ENCODE results near the gene AP1M1. TPM values are rescaled to one million over a fixed set of nuclear protein-coding genes. Genes with fewer than 3 reads are reported as not detected.

Gene AP1M1
- total RNA-seq, 2 donors from 2014 or later, result 35.0 to 51.6 TPM

- no peak overlapping the region for H3K27ac Mint-ChIP-seq
- no peak for DNase-seq
- Histone ChIP-seq H3K27me3 (ENCODE audit: control insufficient read depth, insufficient read depth, low read length, poor library complexity, severe bottlenecking) (no peaks in the 10 kb centered on the region), H3K4me3 (ENCODE audit: low read length) (no peak overlapping the region), H3K36me3 (ENCODE audit: control insufficient read depth, insufficient read depth, low read length) (no peaks in the 10 kb centered on the region), H3K27ac (ENCODE audit: low read depth, low read length) (no peak overlapping the region), H3K9ac (ENCODE audit: extremely low read depth, low read length, poor library complexity, severe bottlenecking) (no peak overlapping the region), H3K4me1 (ENCODE audit: control insufficient read depth, insufficient read depth, low read length) (no peaks in the 10 kb centered on the region), H3K9me3 (ENCODE audit: control insufficient read depth, low read length) (no peaks in the 10 kb centered on the region)
- TF ChIP-seq CTCF (conservative IDR thresholded peaks at IDR 0.05), result no peak
- no peak overlapping the region for H3K4me3 Mint-ChIP-seq
- H3K27me3 Mint-ChIP-seq (ENCODE audit: insufficient read depth), result no peaks in the 10 kb centered on the region
- H3K4me1 Mint-ChIP-seq, result peaks cover 10% of the 10 kb centered on the region
- H3K36me3 Mint-ChIP-seq (ENCODE audit: low read depth), result no peaks in the 10 kb centered on the region
- WGBS, 2 experiments (ENCODE audit: insufficient coverage in 1 of 2, insufficient read length in 1 of 2), result 85 to 90% methylated on average over 9 to 10 of the region's 10 CpGs
- no peaks in the 10 kb centered on the region for H3K9me3 Mint-ChIP-seq
Measured at GRCh38 chr19:16290692-16291091, 93.0 kb downstream of the AP1M1 start.

GRCh38 chr19:16293118-16294091 is 95.7 kb downstream of the AP1M1 start:
- DNase-seq, result no peak
- Histone ChIP-seq H3K9me3 (ENCODE audit: control insufficient read depth, low read length) (no peaks in the 10 kb centered on the region), H3K27ac (ENCODE audit: low read depth, low read length) (no peak overlapping the region), H3K4me3 (ENCODE audit: low read length) (no peak overlapping the region), H3K9ac (ENCODE audit: extremely low read depth, low read length, poor library complexity, severe bottlenecking) (no peak overlapping the region), H3K4me1 (ENCODE audit: control insufficient read depth, insufficient read depth, low read length) (no peaks in the 10 kb centered on the region), H3K27me3 (ENCODE audit: control insufficient read depth, insufficient read depth, low read length, poor library complexity, severe bottlenecking) (no peaks in the 10 kb centered on the region), H3K36me3 (ENCODE audit: control insufficient read depth, insufficient read depth, low read length) (no peaks in the 10 kb centered on the region)
- no peaks in the 10 kb centered on the region for H3K9me3 Mint-ChIP-seq
- H3K36me3 Mint-ChIP-seq (ENCODE audit: low read depth), result no peaks in the 10 kb centered on the region
- no peaks in the 10 kb centered on the region for H3K27me3 Mint-ChIP-seq (ENCODE audit: insufficient read depth)
- H3K4me1 Mint-ChIP-seq, result peaks cover 10% of the 10 kb centered on the region
- WGBS, 2 experiments (ENCODE audit: insufficient coverage in 1 of 2, insufficient read length in 1 of 2), result 84 to 89% methylated on average over 20 to 27 of the region's 27 CpGs
- TF ChIP-seq CTCF (conservative IDR thresholded peaks at IDR 0.05), result no peak
- no peak overlapping the region for H3K4me3 Mint-ChIP-seq
- H3K27ac Mint-ChIP-seq, result no peak overlapping the region

- peaks cover 7% of the 10 kb centered on the region for H3K4me1 Mint-ChIP-seq
- no peak overlapping the region for H3K4me3 ChIP-seq (ENCODE audit: low read length)
- no peaks in the 10 kb centered on the region for H3K36me3 ChIP-seq (ENCODE audit: control insufficient read depth, insufficient read depth, low read length)
- no peak overlapping the region for H3K27ac Mint-ChIP-seq
- DNase-seq, result no peak
- no peaks in the 10 kb centered on the region for H3K9me3 Mint-ChIP-seq
- H3K27ac ChIP-seq (ENCODE audit: low read depth, low read length), result no peak overlapping the region
- no peak for TF ChIP-seq CTCF (conservative IDR thresholded peaks at IDR 0.05)
- H3K27me3 ChIP-seq (ENCODE audit: control insufficient read depth, insufficient read depth, low read length, poor library complexity, severe bottlenecking), result no peaks in the 10 kb centered on the region
- H3K27me3 Mint-ChIP-seq (ENCODE audit: insufficient read depth), result peaks cover 2% of the 10 kb centered on the region
- 83 to 91% methylated on average over 9 to 12 of the region's 12 CpGs for WGBS, 2 experiments (ENCODE audit: insufficient coverage in 1 of 2, insufficient read length in 1 of 2)
- H3K9ac ChIP-seq (ENCODE audit: extremely low read depth, low read length, poor library complexity, severe bottlenecking), result no peak overlapping the region
- no peaks in the 10 kb centered on the region for H3K9me3 ChIP-seq (ENCODE audit: control insufficient read depth, low read length)
- no peak overlapping the region for H3K4me3 Mint-ChIP-seq
- H3K4me1 ChIP-seq (ENCODE audit: control insufficient read depth, insufficient read depth, low read length), result no peaks in the 10 kb centered on the region
- no peaks in the 10 kb centered on the region for H3K36me3 Mint-ChIP-seq (ENCODE audit: low read depth)
Measured at GRCh38 chr19:16295057-16295456, 97.3 kb downstream of the AP1M1 start.

Other genes with a start within 250 kb of the AP1M1 start
- gene OR10H4, start 248.9 kb upstream of the AP1M1 start, total RNA-seq, result not detected
- 100 to 1,000 TPM; 387 to 437 TPM for gene TPM4, start 121.4 kb upstream of the AP1M1 start, total RNA-seq
- gene RAB8A, start 86.0 kb upstream of the AP1M1 start, total RNA-seq, result 10 to 100 TPM; 67.7 to 86.0 TPM
- under 1 TPM; 0.66 to 0.68 TPM for gene HSH2D, start 54.2 kb upstream of the AP1M1 start, total RNA-seq
- gene CIB3, start 24.4 kb upstream of the AP1M1 start, total RNA-seq, result not detected
- 10 to 100 TPM; 71.8 to 80.1 TPM for gene FAM32A, start 12.5 kb upstream of the AP1M1 start, total RNA-seq
- 1 to 10 TPM in 1 of 2 donors, under 1 TPM in 1; 0.22 to 1.4 TPM for gene KLF2, start 126.9 kb downstream of the AP1M1 start, total RNA-seq

Measured in endodermal cell (in vitro differentiated cells).